Breast epithelium (tissue), 3 donors: Measurements from ENCODE around the gene KRT5.

Source experiments
- POLR2A ChIP-seq: fragments of 450-650 bp; IDR thresholded peaks from one replicate; pipeline ENCODE4 v1.6.1; 2016; ENCODE audit warnings: antibody characterized with exemption, mild to moderate bottlenecking, moderate library complexity
- TF ChIP-seq, protein P1 (sequence below), 3 donors: fragments of 450-650 bp; IDR thresholded peaks; one replicate each; pipeline ENCODE4 v1.5.1; 2016 to 2017; ENCODE audit warnings: antibody characterized with exemption in 3 of 3, mild to moderate bottlenecking in 3 of 3, moderate library complexity in 3 of 3

GRCh38 chr12:52543985-52544883 is 24.0 kb upstream of the KRT5 start:
- TF ChIP-seq, protein P1, sequence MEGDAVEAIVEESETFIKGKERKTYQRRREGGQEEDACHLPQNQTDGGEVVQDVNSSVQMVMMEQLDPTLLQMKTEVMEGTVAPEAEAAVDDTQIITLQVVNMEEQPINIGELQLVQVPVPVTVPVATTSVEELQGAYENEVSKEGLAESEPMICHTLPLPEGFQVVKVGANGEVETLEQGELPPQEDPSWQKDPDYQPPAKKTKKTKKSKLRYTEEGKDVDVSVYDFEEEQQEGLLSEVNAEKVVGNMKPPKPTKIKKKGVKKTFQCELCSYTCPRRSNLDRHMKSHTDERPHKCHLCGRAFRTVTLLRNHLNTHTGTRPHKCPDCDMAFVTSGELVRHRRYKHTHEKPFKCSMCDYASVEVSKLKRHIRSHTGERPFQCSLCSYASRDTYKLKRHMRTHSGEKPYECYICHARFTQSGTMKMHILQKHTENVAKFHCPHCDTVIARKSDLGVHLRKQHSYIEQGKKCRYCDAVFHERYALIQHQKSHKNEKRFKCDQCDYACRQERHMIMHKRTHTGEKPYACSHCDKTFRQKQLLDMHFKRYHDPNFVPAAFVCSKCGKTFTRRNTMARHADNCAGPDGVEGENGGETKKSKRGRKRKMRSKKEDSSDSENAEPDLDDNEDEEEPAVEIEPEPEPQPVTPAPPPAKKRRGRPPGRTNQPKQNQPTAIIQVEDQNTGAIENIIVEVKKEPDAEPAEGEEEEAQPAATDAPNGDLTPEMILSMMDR (IDR thresholded peaks at IDR 0.05): no peak
- no peak for TF ChIP-seq POLR2A
